Fibroblast of skin of back (primary cell): ENCODE results near the gene PCDHB14.
"Not testable (repeated sequence)": the region's sequence is repeated elsewhere in the genome, so short reads cannot be mapped to it uniquely, and the experiment has no call there.

Experiments
- DNase-seq: peaks from one replicate; pipeline ENCODE4 v3.0.0-alpha.2; 2013

PCDHB14 gene

DNA sequence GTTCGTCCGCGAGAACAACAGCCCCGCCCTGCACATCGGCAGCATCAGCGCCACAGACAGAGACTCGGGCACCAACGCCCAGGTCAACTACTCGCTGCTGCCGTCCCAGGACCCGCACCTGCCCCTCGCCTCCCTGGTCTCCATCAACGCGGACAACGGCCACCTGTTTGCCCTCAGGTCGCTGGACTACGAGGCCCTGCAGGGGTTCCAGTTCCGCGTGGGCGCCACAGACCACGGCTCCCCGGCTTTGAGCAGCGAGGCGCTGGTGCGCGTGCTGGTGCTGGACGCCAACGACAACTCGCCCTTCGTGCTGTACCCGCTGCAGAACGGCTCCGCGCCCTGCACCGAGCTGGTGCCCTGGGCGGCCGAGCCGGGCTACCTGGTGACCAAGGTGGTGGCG, 12.9 kb upstream of the PCDHB14 start:
- not testable (repeated sequence) for DNase-seq

- DNase-seq: not testable (repeated sequence)
Observed at GRCh38 chr5:141210849-141211248, 12.3 kb upstream of the PCDHB14 start.

- peak; percentile 9 for DNase-seq
Observed at GRCh38 chr5:141213656-141214339, 9.3 kb upstream of the PCDHB14 start, which contains the start of gene PCDHB13. Gene PCDHB13, plus strand, starts transcription at chr5:141213919. Its CDS starts 205 bp downstream, at chr5:141214124.

- not testable (repeated sequence) for DNase-seq
Observed at GRCh38 chr5:141214583-141214982, 8.6 kb upstream of the PCDHB14 start.

GRCh38 chr5:141215504-141215903, 7.6 kb upstream of the PCDHB14 start:
- not testable (repeated sequence) for DNase-seq

DNA sequence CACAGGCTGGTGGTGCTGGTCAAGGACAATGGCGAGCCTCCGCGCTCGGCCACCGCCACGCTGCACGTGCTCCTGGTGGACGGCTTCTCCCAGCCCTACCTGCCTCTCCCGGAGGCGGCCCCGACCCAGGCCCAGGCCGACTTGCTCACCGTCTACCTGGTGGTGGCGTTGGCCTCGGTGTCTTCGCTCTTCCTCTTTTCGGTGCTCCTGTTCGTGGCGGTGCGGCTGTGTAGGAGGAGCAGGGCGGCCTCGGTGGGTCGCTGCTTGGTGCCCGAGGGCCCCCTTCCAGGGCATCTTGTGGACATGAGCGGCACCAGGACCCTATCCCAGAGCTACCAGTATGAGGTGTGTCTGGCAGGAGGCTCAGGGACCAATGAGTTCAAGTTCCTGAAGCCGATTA, 7.1 kb upstream of the PCDHB14 start:
- not testable (repeated sequence) for DNase-seq

DNA sequence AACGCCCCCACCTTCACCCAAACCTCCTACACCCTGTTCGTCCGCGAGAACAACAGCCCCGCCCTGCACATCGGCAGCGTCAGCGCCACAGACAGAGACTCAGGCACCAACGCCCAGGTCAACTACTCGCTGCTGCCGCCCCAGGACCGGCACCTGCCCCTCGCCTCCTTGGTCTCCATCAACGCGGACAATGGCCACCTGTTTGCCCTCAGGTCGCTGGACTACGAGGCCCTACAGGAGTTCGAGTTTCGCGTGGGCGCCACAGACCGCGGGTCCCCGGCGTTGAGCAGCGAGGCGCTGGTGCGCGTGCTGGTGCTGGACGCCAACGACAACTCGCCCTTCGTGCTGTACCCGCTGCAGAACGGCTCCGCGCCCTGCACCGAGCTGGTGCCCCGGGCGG, 1.7 kb downstream of the PCDHB14 start:
- DNase-seq: not testable (repeated sequence)

DNA sequence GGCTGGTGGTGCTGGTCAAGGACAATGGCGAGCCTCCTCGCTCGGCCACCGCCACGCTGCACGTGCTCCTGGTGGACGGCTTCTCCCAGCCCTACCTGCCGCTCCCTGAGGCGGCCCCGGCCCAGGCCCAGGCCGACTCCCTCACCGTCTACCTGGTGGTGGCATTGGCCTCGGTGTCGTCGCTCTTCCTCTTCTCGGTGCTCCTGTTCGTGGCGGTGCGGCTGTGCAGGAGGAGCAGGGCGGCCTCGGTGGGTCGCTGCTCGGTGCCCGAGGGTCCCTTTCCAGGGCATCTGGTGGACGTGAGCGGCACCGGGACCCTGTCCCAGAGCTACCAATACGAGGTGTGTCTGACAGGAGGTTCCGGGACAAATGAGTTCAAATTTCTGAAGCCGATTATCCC, 2.3 kb downstream of the PCDHB14 start:
- DNase-seq: not testable (repeated sequence)

DNA sequence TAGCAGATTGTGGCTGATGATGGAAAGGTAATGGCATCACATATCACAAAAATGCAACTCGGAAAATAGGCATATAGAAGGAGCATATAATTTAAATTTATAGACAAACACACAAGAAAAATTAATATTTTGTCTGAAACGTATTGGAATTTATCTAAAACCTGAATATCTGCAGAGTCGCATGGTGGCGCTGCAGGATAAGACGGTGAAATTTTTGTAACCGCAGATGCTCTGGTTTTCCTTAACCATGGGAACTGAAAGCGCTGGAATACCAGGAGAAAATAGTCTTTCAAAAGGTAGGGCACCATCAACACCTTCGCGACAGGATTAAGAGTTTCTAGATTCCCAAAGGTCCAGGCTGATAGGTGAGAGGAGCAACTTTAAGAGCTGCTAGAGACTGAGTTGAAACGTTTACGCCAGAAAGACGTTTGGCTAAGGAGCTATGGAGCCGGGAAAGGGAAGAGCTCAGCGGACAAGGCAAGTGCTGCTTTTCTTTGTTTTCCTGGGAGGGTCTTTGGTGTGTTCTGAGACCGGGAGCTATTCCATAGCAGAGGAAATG, 11.0 kb downstream of the PCDHB14 start:
- peak; percentile 3 for DNase-seq

- DNase-seq: not testable (repeated sequence)
Observed at GRCh38 chr5:141235922-141236321, 12.8 kb downstream of the PCDHB14 start.

DNA sequence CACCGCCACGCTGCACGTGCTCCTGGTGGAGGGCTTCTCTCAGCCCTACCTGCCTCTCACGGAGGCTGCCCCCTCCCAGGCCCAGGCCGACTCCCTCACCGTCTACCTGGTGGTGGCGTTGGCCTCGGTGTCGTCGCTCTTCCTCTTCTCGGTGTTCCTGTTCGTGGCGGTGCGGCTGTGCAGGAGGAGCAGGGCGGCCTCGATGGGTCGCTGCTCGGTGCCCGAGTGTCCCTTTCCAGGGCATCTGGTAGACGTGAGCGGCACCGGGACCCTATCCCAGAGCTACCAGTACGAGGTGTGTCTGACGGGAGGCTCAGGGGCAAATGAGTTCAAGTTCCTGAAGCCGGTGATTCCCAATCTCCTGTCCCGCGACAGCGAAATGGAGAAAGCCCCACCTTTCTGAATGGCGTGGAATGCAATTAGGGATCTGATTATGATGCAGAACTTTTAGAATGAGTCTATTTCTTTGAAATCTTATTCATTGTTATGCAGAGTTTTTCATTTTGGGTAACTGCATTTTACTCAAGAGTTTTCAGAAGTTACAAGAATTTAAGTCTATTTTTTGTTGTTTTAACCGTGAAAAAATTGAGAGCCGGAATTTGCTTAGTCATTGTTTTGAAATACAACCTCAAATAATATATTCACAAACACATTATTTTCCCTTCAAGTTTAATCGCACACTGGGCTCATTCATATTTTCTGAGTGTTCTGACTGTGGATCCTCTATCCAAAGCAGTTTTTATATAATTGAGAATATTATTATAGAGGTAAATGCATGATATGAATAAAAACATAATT, 13.6 kb downstream of the PCDHB14 start:
- no peak for DNase-seq

GRCh38 chr5:141241496-141241895, 18.4 kb downstream of the PCDHB14 start:
- no peak for DNase-seq

DNA sequence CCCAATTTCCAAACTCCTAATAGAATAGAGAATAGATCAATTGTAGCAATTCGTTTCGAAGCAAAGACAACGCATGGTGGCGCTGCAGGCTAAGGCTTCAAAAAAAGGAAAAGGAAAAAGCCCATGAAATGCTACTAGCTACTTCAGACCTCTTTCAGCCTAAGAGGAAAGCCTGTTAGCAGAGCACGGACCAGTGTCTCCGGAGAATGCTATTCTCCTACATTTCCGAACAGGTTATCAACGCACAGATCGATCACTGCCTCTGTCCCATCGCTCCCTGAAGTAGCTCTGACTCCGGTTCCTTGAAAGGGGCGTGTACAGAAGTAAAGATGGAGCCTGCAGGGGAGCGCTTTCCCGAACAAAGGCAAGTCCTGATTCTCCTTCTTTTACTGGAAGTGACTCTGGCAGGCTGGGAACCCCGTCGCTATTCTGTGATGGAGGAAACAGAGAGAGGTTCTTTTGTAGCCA, 22.1 kb downstream of the PCDHB14 start, which contains the start of gene PCDHB15:
Gene PCDHB15, plus strand, starts transcription at position 146 of the 468 bp plus-strand sequence. Its CDS starts 184 bp downstream, at position 330.
- DNase-seq: peak; percentile 7

GRCh38 chr5:141246971-141247370, 23.8 kb downstream of the PCDHB14 start:
- not testable (repeated sequence) for DNase-seq

DNA sequence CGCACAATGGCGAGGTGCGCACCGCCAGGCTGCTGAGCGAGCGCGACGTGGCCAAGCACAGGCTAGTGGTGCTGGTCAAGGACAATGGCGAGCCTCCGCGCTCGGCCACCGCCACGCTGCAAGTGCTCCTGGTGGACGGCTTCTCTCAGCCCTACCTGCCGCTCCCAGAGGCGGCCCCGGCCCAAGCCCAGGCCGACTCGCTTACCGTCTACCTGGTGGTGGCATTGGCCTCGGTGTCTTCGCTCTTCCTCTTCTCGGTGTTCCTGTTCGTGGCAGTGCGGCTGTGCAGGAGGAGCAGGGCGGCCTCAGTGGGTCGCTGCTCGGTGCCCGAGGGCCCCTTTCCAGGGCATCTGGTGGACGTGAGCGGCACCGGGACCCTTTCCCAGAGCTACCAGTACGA, 24.3 kb downstream of the PCDHB14 start:
- not testable (repeated sequence) for DNase-seq

DNA sequence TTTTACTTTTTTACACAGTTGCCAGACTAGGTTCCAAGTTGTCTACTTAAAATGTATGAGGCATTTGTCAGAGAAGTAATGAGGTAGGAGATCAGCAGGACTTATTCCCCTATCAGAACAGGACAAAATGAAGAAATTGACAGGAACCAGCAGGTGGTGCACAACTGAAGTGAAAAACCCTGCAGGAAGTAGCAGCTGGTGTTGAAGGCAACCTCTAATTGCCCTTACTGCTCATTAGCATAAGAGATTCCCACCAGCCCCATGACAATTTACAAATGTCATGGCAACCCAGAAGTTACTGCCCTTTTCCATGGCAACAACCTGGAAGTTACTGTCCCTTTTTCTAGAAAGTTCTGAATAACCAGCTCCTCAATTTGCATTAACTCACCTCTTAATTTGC, 27.4 kb downstream of the PCDHB14 start:
- DNase-seq: no peak

GRCh38 chr5:141258464-141258863, 35.3 kb downstream of the PCDHB14 start:
- no peak for DNase-seq

DNA sequence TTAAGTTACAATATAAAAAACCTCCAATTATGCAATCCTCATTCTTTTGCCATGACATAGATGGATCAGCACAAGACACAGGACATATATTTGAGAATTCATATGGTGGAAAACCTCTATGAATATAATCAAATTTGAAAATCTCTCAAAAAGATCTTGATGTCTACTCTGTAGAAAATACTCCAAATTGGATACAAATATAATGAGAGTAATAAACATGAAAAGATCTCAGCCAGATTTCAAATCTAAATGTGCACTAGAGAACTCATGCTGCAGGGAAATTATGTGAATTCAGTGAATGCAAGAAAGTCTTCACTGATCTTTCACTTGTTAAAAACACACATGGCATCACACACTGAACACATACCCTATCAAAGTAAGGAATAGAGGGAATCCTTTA, 35.8 kb downstream of the PCDHB14 start:
- DNase-seq: no peak

GRCh38 chr5:141260458-141261237, 37.5 kb downstream of the PCDHB14 start:
- DNase-seq: no peak

- no peak for DNase-seq
Observed at GRCh38 chr5:141261238-141261546, 38.0 kb downstream of the PCDHB14 start.

GRCh38 chr5:141269195-141269594, 46.1 kb downstream of the PCDHB14 start:
- no peak for DNase-seq

- no peak for DNase-seq
Observed at GRCh38 chr5:141272906-141273305, 49.8 kb downstream of the PCDHB14 start.
